PFSK-1 (cell line): ENCODE results near the gene C11orf98.

Source experiments
- FOXP2 ChIP-seq: optimal IDR thresholded peaks from 2 replicates; pipeline ENCODE3; 2011; ENCODE audit warnings: borderline replicate concordance, control low read depth, inconsistent platforms; ENCODE audit not compliant: insufficient read depth; ENCODE audit errors: extremely low read length, extremely low read depth
- POLR2AphosphoS5 ChIP-seq: IDR thresholded peaks from 2 replicates; pipeline ENCODE4 v1.6.1; 2012; ENCODE audit warnings: low read depth, mild to moderate bottlenecking, control low read depth, low read length, moderate library complexity
- SIN3A ChIP-seq: IDR thresholded peaks from 2 replicates; pipeline ENCODE4 v1.6.1; 2012; ENCODE audit warnings: mild to moderate bottlenecking, low read length, moderate library complexity, borderline replicate concordance; ENCODE audit not compliant: insufficient read depth
- TAF1 ChIP-seq: IDR thresholded peaks from 2 replicates; pipeline ENCODE4 v1.6.1; 2012; ENCODE audit warnings: low read length, control low read depth, borderline replicate concordance; ENCODE audit not compliant: insufficient read depth
- TF ChIP-seq, protein P1 (sequence below), 2 experiments: IDR thresholded peaks; 2 replicates each; pipeline versions ENCODE4 v1.6.1 to v1.8.0; 2011 to 2012; ENCODE audit warnings: low read depth in 2 of 2, low read length in 2 of 2, control low read depth in 1 of 2, inconsistent platforms in 1 of 2, mild to moderate bottlenecking in 1 of 2, moderate library complexity in 1 of 2; ENCODE audit not compliant: insufficient read depth in 1 of 2

Gene C11orf98

DNA sequence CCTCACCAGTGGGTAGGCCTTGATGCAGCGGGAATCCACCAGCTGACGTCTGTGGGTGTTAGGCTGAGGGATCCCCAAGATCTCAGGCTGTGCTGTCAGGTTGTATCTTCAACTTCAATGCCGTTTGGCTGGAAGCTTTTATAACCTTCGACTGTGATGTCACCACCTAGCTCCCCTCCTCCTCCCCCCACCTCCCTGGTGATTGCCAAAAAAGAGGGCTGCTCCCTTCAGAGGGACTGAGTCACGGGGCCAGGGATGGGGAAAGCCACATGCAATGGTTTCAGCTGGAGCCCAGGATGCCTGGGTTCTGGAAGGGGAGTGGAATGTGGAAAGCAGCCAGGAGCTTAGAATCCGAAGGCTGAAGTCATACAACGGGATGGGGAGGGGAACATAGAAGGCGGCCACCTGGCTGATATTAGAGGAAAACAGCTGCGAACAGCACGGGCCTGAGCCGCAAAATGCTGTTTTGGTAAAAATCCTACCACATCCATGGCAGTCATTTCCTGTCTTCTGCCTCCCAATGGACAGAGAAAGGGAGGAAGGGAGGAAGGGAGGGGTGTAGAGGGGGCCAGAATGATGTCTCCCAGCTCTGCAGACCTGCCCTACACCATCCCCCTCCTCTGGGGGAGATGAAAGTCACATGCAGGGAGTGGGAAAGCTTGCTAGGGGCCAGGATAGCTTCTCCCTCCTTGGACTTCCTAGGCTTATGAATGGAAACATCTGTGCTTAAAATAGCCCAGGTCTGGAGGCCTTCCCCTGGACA, 24.6 kb upstream of the C11orf98 start, which contains the start of gene LRRN4CL:
LRRN4CL (minus strand) TSS at position 110 of the 763 bp plus-strand sequence. CDS start 1,022 bp downstream, outside the sequence.
- TF ChIP-seq FOXP2 (no peak), SIN3A (peak; percentile 80; the same call in 1 of the 2 replicates)

DNA sequence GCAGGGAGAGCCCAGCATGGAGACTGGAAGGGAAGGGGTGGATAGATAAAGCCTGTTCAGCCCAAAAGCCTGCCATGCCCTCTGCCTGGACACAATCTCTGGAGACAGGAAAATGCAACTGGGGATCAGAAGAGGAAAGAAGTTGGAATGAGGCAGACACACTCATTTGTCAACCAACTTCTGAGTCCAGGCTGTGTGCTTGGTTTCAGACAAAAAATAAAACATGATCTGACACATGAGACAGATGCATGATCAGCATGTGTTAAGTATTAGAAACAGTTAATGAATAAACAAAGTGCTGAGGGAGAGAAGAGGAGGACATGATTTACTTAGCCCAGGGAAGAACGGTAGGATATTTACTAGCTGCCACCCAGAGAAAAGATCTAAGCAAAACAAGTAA, 23.5 kb upstream of the C11orf98 start:
- TF ChIP-seq, protein P1, sequence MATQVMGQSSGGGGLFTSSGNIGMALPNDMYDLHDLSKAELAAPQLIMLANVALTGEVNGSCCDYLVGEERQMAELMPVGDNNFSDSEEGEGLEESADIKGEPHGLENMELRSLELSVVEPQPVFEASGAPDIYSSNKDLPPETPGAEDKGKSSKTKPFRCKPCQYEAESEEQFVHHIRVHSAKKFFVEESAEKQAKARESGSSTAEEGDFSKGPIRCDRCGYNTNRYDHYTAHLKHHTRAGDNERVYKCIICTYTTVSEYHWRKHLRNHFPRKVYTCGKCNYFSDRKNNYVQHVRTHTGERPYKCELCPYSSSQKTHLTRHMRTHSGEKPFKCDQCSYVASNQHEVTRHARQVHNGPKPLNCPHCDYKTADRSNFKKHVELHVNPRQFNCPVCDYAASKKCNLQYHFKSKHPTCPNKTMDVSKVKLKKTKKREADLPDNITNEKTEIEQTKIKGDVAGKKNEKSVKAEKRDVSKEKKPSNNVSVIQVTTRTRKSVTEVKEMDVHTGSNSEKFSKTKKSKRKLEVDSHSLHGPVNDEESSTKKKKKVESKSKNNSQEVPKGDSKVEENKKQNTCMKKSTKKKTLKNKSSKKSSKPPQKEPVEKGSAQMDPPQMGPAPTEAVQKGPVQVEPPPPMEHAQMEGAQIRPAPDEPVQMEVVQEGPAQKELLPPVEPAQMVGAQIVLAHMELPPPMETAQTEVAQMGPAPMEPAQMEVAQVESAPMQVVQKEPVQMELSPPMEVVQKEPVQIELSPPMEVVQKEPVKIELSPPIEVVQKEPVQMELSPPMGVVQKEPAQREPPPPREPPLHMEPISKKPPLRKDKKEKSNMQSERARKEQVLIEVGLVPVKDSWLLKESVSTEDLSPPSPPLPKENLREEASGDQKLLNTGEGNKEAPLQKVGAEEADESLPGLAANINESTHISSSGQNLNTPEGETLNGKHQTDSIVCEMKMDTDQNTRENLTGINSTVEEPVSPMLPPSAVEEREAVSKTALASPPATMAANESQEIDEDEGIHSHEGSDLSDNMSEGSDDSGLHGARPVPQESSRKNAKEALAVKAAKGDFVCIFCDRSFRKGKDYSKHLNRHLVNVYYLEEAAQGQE (IDR thresholded peaks at IDR 0.05; ENCODE audit: insufficient read depth in 1 of 2, low read depth in 2 of 2, low read length in 2 of 2), result no peak
- no peak for TF ChIP-seq POLR2AphosphoS5
- no peak for TF ChIP-seq FOXP2
- TF ChIP-seq SIN3A, result no peak
- no peak for TF ChIP-seq TAF1

DNA sequence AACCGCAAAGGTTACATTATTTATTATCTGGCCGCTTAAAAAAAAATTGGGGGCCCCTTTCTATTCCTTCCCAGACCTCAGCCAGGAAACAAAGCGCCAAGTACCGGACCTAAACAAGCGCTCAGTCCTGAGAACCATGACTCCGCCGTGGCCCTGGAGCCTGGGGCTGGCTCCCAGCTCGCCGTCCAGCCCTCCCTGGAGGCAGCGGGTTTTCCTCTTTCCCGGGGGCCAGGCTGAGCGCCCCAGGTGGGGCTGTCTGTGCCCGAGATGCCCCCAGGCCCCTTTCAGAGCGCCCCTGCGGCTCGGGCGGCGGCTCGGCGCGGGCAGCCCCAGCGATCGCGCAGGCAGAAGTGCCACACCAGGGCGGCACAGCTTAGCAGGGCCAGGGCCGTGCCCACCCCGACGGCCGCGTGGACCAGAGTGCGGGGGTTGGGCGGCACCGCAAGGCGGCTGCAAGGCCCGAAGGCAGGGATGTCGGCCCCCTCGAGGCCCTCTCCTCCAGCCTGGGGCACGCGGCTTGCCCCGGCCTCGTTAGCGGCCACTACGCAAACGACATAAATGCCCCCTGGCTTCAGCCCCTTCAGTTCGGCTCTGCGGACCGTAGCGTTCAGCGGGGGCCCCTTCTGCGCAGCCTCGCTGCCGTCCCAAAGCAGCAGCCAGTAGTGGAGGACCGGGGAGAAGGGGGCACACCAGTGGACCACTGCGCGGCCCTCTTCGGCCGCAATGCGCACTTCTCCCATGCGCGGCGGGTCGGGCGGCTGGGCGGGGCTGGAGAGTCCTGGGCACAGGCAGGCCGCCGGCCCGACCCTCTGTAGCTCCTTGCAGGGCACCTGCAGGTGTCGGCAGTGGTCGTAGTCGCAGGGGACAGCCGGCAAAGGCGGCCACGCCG, 22.7 kb upstream of the C11orf98 start:
- TF ChIP-seq TAF1 (no peak), SIN3A (no peak), FOXP2 (no peak)

DNA sequence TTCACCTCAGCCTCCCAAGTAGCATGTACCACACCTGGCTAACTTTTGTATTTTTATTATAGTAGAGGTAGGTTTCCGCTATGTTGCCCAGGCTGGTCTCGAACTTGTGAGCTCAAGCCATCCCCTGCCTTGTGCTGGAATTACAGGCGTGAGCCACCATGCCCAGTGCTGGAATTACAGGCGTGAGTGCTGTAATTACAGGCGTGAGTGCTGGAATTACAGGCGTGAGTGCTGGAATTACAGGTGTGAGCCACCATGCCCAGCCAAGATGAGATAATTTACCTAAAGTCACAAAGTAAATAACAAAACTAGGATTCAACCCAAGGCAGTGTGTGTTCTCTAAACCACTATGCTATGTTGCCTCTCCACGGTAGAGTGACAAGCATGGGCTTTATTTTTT, 17.5 kb upstream of the C11orf98 start:
- TF ChIP-seq SIN3A (no peak), POLR2AphosphoS5 (no peak), TAF1 (no peak), FOXP2 (no peak)
- TF ChIP-seq, protein P1 (IDR thresholded peaks at IDR 0.05; ENCODE audit: insufficient read depth in 1 of 2, low read depth in 2 of 2, low read length in 2 of 2), result no peak

DNA sequence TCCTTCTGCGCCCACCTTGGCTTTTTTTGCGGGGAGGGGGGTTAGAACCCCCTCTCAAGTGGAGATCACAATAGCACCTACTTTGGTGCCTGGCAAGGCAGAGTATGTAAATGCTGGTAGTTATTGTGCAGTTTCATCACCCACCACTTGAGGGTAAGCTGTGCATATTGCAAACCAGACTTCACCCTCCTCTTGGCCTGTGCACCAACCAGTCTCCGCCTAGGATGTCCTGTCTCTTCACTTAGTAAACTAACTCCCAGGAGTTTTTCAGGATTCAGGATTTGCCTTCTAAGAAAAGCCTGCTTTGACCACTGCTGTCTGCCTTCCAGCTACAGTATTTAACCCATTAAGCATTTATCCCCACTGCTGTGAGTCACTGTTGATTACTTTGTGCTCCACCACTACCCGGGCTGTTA, 15.8 kb upstream of the C11orf98 start:
- TF ChIP-seq FOXP2, result no peak
- no peak for TF ChIP-seq SIN3A
- TF ChIP-seq, protein P1 (IDR thresholded peaks at IDR 0.05; ENCODE audit: insufficient read depth in 1 of 2, low read depth in 2 of 2, low read length in 2 of 2), result no peak
- no peak for TF ChIP-seq TAF1
- TF ChIP-seq POLR2AphosphoS5, result no peak
